Aorta (tissue), 5 donors: ENCODE data around the gene GPR82. TPM values are rescaled to one million over a fixed set of nuclear protein-coding genes. Genes with fewer than 3 reads are reported as not detected.
"Not testable (repeated sequence)": the region's sequence is repeated elsewhere in the genome, so short reads cannot be mapped to it uniquely, and the experiment has no call there.

Source experiments
- ATAC-seq: fragments of 200-7000 bp; cut with Tn5 transposase; one replicate; pipeline ENCODE4 v1.9.1; 2022; ENCODE audit warnings: moderate library complexity; ENCODE audit not compliant: low FRiP score
- DNase-seq, 2 donors: peaks; one replicate each; pipeline ENCODE4 v3.0.0-alpha.2; 2020
- H3K27ac ChIP-seq, 2 donors: one replicate each; pipeline ENCODE4 v1.5.1; 2013; ENCODE audit warnings: low read length in 2 of 2, mild to moderate bottlenecking in 2 of 2, moderate library complexity in 2 of 2, control low read depth in 1 of 2, inconsistent platforms in 1 of 2, low read depth in 1 of 2
- H3K27me3 ChIP-seq, 2 donors: one replicate each; pipeline ENCODE4 v1.6.1; 2013; ENCODE audit warnings: control low read depth in 1 of 2, low read length in 1 of 2, mild to moderate bottlenecking in 1 of 2, moderate library complexity in 1 of 2; ENCODE audit not compliant: insufficient read depth in 2 of 2, control insufficient read depth in 1 of 2
- H3K36me3 ChIP-seq, 2 donors: one replicate each; pipeline ENCODE4 v1.6.1; 2013; ENCODE audit warnings: control low read depth in 1 of 2, low read length in 1 of 2, mild to moderate bottlenecking in 1 of 2; ENCODE audit not compliant: insufficient read depth in 2 of 2, control insufficient read depth in 1 of 2
- H3K4me1 ChIP-seq, 2 donors: one replicate each; pipeline ENCODE4 v1.6.1; 2013; ENCODE audit warnings: low read length in 2 of 2, control low read depth in 1 of 2, mild to moderate bottlenecking in 1 of 2, moderate library complexity in 1 of 2; ENCODE audit not compliant: insufficient read depth in 2 of 2, control insufficient read depth in 1 of 2
- H3K4me3 ChIP-seq, 2 donors: one replicate each; pipeline ENCODE4 v1.5.1; 2013; ENCODE audit warnings: low read length in 2 of 2, control low read depth in 1 of 2, mild to moderate bottlenecking in 1 of 2
- H3K9me3 ChIP-seq: one replicate; pipeline ENCODE4 v1.6.1; 2013; ENCODE audit warnings: mild to moderate bottlenecking, low read length; ENCODE audit not compliant: control insufficient read depth
- WGBS, 2 donors: extraction: QIAGEN DNeasy Blood & Tissue Kit; methylation state at CpG; one replicate each; pipeline ENCODE4 v1.1.7; 2013; 5-methylcytosine and 5-hydroxymethylcytosine counted together
- intact Hi-C, 2 donors: fragments of 100-400 bp; cut with DNase I; formaldehyde crosslinking; loops; one replicate each; pipeline versions ENCODE4 v1.14.2 to v1.15.0; 2022
- long read RNA-seq, 2 donors: library from polyadenylated mRNA; unstranded; transcript quantifications; one replicate each; pipeline ENCODE4 v2.0.0, GENCODE V29; 2020 to 2021
- polyA plus RNA-seq, 2 donors: library from polyadenylated mRNA; stranded (reverse); fragments of 200-250 nt; gene quantifications; one replicate each; pipeline ENCODE4 v1.2.3, GENCODE V29; 2013
- total RNA-seq, 2 donors: library from RNA; stranded (reverse); fragmentation: NEBNext Ultra II Directional; extraction: Animal tissue kit (Norgen Biotek cat#: 25700); gene quantifications; one replicate each; pipeline ENCODE4 v1.2.1, GENCODE V29; 2021
- donor health status: healthy with polysubstance abuse.
- donor health status: Bipolar disorder and iron deficiency.
- donor health status: DM: no; HTN: no; CAD: no.
- donor health status: DM: no; HTN: no; CAD: no.
- donor health status: DM: yes; HTN: yes; CAD: no.

The GPR82 gene, protein sequence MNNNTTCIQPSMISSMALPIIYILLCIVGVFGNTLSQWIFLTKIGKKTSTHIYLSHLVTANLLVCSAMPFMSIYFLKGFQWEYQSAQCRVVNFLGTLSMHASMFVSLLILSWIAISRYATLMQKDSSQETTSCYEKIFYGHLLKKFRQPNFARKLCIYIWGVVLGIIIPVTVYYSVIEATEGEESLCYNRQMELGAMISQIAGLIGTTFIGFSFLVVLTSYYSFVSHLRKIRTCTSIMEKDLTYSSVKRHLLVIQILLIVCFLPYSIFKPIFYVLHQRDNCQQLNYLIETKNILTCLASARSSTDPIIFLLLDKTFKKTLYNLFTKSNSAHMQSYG
- total RNA-seq (under 1 TPM; 0.29 to 0.45 TPM), polyA plus RNA-seq (under 1 TPM; 0.20 to 0.88 TPM)
- long read RNA-seq, donor 1 = 0 reads
- long read RNA-seq, donor 2, partial matches to known transcripts = 0 of 3 reads
- long read RNA-seq, donor 2, other reads (novel, unspliced or antisense) = 3 of 3 reads

DNA sequence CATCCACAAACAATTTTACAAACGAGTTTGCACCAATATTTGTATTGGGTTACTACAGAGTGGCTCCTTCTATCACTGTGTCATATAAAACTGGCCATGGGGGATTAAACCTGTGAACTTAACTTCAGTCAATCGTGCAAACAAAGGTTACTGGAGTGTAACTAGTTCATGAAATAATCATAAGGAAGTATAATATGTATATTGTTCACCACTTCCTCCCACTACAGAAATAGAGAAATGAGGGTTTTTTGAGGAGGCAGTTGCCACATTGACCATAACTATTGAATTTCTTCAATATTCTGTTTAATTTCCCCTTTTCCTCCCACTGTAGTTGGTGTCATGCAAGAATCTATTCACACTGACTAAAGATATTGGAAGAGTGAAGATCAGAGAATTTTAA is at the start of gene GPR82:
TSS of gene GPR82 (plus strand) at position 356 of the 400 bp plus-strand sequence. CDS start 2,846 bp downstream, outside the sequence.
- ATAC-seq (no peak), DNase-seq (no peak)
- H3K4me3 ChIP-seq = no peak within 1 kb of the TSS
- no peaks in the 10 kb centered on the region for H3K27me3 ChIP-seq
- H3K9me3 ChIP-seq = no peaks in the 10 kb centered on the region
- no peaks in the 10 kb centered on the region for H3K4me1 ChIP-seq
- no peaks in the 10 kb centered on the region for H3K36me3 ChIP-seq
- intact Hi-C loops = no loop called here
- no peak within 1 kb of the TSS for H3K27ac ChIP-seq
- WGBS, 2 donors = 51 to 78% methylated on average over 2 of the region's 2 CpGs

DNA sequence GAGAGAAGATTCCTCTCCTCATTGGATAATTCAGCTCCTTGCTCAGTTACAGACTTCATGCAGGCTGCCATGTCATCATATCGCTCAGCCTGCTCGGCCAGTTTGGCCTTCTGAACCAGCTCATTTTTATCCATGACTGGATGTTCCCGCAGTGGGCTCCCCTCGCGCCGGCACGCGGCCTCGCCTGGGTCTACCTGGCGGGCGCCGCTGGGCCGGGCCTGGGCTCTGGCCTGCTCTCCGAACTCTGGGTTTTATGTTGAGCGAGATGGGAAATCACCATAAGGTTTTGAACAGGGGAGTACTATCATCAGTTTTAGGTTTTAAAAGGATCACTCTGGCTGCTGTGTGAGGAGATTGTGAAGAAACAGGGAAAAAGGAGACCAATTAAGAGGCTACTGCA is 47.6 kb upstream of the GPR82 start:
- not testable (repeated sequence) for H3K36me3 ChIP-seq
- WGBS, 2 donors = 88 to 98% methylated on average over 15 of the region's 15 CpGs

DNA sequence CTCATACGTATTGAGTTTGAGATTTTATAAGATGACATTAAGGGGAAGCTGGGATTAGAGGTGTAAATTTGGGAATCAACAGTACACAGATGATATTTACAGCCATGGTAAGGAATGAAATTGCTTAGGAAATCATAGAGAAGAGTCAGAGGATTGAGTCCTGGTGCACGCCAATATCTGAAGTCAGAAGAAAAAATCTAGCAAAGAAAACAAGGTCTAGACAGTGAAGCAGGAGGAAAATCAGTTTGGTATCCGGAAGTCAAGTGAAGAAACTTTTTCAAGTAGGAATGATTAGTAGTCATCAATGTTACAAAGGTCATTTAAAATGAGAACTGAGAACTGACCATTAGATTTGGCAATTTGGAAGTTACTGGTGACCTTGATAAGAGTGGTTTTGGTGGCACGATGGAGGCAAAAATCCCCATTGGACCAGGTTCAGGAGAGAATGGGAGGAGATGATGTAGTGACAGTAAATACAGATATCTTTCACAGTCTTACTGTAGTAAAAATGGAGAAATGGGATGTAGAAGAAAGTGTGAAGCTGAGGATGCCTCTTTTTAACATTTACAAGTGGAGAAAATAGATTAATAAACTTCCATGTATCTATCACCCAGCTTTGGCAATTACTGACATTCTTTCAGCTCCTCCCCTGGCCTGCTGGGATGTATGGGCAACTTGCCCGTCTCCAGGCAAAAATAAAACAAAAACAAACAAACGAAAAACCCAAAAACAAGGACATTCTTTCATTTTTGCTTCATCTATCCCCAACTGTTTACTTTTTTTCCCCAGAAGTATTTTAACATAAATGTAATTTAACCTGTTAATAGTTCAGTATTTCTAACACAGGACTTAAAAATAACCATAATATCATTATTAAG is 46.6 kb upstream of the GPR82 start:
- ATAC-seq = no peak
- Histone ChIP-seq H3K36me3 (no peaks in the 10 kb centered on the region), H3K9me3 (no peaks in the 10 kb centered on the region), H3K27me3 (no peaks in the 10 kb centered on the region), H3K4me1 (no peaks in the 10 kb centered on the region), H3K4me3 (no peak overlapping the region), H3K27ac (no peak overlapping the region)
- WGBS, 2 donors = 36 to 47% methylated on average over 6 of the region's 6 CpGs
- intact Hi-C loops = no loop called here
- no peak for DNase-seq

More for the DNA sequence above, 47.6 kb upstream of the GPR82 start:
- DNase-seq, H3K4me1 ChIP-seq, ATAC-seq, H3K9me3 ChIP-seq, H3K27ac ChIP-seq, intact Hi-C loops, H3K4me3 ChIP-seq, H3K27me3 ChIP-seq: not testable (repeated sequence)

DNA sequence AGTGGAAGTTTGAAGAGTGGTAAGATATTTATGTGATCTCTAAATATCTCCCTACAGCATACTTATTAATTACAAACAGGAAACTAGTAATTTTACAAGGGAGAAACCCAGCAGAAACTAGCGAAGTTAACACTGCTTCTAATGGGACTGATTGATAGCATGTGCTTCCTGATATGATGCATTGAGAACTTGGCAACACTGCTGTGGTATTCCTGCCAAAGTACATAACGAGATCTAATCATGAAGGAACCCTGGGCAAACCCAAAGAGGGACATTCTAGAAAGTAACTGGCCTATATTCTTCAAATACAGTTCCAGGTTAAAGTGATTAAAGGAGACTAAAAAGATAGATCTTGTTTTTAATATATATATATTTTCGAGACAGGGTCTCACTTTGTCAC is 39.8 kb upstream of the GPR82 start:
- Histone ChIP-seq H3K36me3 (no peaks in the 10 kb centered on the region), H3K4me1 (no peaks in the 10 kb centered on the region), H3K27me3 (no peaks in the 10 kb centered on the region), H3K27ac (no peak overlapping the region), H3K4me3 (no peak overlapping the region), H3K9me3 (no peaks in the 10 kb centered on the region)
- DNase-seq (no peak), ATAC-seq (no peak)
- 12 to 21% methylated on average over 3 of the region's 3 CpGs for WGBS, 2 donors
- intact Hi-C loops = no loop called here

DNA sequence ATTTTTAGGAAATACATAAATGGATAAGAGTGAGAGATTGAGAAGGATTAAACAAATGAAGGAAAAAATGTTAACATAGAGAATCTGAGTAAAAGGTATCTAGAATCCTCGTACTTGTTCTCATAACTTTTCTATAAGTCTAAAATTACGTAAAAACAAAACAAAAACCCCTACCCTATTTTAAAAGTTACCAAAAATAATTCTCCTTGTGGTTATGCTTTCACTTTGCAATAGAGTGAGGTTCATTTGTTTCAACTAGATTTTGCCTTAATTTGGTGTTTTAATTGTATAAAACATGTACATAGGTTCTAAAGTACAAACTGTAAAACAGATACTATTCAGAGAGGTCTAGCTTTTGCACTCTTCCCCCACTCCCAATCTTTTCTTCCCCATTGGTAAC is 39.0 kb upstream of the GPR82 start:
- H3K27me3 ChIP-seq = no peaks in the 10 kb centered on the region
- intact Hi-C loops = no loop called here
- ATAC-seq (no peak), DNase-seq (no peak)
- no peaks in the 10 kb centered on the region for H3K36me3 ChIP-seq
- 69 to 89% methylated on average over 2 of the region's 2 CpGs for WGBS, 2 donors
- H3K4me1 ChIP-seq = no peaks in the 10 kb centered on the region
- no peaks in the 10 kb centered on the region for H3K9me3 ChIP-seq
- H3K27ac ChIP-seq = no peak overlapping the region
- H3K4me3 ChIP-seq = no peak overlapping the region

DNA sequence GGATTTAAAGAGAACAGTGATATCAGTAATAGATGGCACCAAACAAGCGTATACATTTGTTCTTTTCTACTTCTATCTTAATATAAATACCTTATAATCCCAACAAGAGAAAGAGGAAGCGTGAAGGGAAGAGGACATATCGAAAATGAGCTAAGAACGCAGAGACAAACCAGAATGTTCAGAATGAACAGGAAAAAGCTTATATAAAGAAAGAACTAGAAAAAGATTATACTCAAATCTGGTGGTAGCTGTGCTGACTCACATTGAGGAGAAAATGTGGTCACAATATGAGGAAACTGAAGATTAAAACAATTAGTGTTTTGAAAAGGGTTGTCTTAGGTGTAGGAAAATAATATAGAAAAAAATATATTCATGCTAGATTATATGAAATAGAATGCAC is 37.2 kb upstream of the GPR82 start:
- 70 to 80% methylated on average over 4 of the region's 4 CpGs for WGBS, 2 donors

DNA sequence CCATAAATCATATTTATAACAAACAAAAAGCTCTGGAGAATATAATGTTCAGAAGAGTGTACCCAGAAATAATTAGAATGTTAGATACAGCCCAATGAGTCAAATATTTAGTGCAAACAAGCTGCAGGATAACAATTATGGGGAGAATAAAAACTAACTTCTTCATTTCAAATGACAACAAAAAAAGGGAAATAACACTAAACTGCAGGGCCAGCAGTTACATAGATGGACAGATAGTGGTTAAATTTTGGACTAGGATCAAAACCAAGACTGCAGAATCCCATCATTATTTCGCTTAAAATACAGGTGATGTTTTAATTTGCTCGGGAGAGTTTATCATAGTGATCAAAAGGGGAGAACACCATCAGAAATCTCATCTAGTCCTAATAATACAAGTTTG is 35.8 kb upstream of the GPR82 start:
- no peaks in the 10 kb centered on the region for H3K27me3 ChIP-seq
- no peak for ATAC-seq
- intact Hi-C loops = no loop called here
- H3K9me3 ChIP-seq = no peaks in the 10 kb centered on the region
- no peak overlapping the region for H3K27ac ChIP-seq
- no peaks in the 10 kb centered on the region for H3K4me1 ChIP-seq
- H3K36me3 ChIP-seq = no peaks in the 10 kb centered on the region
- 72 to 75% methylated on average over 2 of the region's 2 CpGs for WGBS, 2 donors
- no peak for DNase-seq
- no peak overlapping the region for H3K4me3 ChIP-seq

More for the DNA sequence above, 37.2 kb upstream of the GPR82 start:
- H3K27me3 ChIP-seq = no peaks in the 10 kb centered on the region
- intact Hi-C loops = no loop called here
- H3K4me3 ChIP-seq = no peak overlapping the region
- H3K27ac ChIP-seq = no peak overlapping the region
- H3K4me1 ChIP-seq = no peaks in the 10 kb centered on the region
- H3K9me3 ChIP-seq = no peaks in the 10 kb centered on the region
- H3K36me3 ChIP-seq = no peaks in the 10 kb centered on the region
- DNase-seq = no peak
- ATAC-seq = no peak

DNA sequence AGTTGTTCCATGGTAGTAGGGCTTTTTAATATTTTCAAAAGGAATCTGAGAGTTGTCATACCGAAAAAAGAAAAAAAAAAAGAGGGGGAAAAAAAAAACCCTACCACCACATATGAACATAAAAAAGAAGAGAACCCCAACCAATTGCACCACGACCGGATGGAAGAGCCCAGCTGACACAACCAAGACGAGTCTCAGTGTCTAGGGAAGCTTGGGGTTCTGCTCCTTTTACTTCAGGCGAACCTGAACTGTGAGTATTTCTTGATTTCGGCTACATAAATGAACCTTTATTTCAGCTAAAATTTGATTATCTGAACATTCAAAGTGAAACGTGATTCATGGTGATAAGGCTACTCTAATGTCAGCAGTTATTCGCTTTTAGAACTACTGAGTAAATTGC is 35.1 kb upstream of the GPR82 start, which contains the start of gene GPR34:
TSS of gene GPR34 (plus strand) at position 139 of the 400 bp plus-strand sequence. CDS start 6,661 bp downstream, outside the sequence.
- Histone ChIP-seq H3K9me3 (no peaks in the 10 kb centered on the region), H3K36me3 (no peaks in the 10 kb centered on the region), H3K27ac (no peak within 1 kb of the TSS), H3K4me3 (no peak within 1 kb of the TSS), H3K27me3 (no peaks in the 10 kb centered on the region), H3K4me1 (no peaks in the 10 kb centered on the region)
- intact Hi-C loops = no loop called here
- DNase-seq (no peak), ATAC-seq (no peak)
- WGBS, 2 donors = 43 to 48% methylated on average over 8 of the region's 8 CpGs
